Measurements from ENCODE around the gene FNDC3B.

DNA sequence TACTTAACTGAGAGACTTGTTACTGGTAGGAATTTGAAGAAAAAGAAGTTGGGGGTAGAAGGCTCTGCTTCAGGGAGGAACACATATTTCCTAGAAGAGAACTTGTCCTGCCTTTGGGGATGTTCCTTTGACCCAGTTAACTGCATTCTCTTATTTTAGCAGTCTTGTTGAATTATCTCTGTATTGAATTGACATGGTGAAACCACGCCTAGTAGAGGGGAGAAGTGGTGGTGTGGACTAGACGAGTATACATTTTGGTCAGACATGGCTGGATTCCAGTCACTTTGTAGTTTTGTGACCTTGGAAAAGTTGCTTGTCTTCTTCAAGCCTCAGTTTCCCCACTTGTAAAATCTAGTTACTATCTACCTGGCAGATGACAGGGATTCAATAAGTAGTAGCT lies 87.8 kb downstream of the FNDC3B start:
- TF ChIP-seq CTCF (IDR thresholded peaks at IDR 0.05) (no peak), POLR2AphosphoS5 (IDR thresholded peaks at IDR 0.05; ENCODE audit: low read depth, low read length) (no peak), SIN3A (IDR thresholded peaks at IDR 0.05; ENCODE audit: borderline replicate concordance, insufficient read depth, low read depth, low read length) (no peak), REST (IDR thresholded peaks at IDR 0.05; ENCODE audit: insufficient read depth in 1 of 2, low read depth in 2 of 2, low read length in 1 of 2) (no peak), TCF7L2 (IDR thresholded peaks at IDR 0.05; ENCODE audit: low read depth, low read length) (no peak)
